Epithelial cell of prostate (primary cell): ENCODE results near the gene HEATR9.

Experiments
- DNase-seq: peaks from one replicate; pipeline ENCODE4 v3.0.0-alpha.2; 2011; ENCODE audit warnings: low read depth, low spot score
- H3K27ac ChIP-seq: fragments of 450-650 bp; 2 replicates; pipeline ENCODE4 v1.5.1; 2017; ENCODE audit warnings: mild to moderate bottlenecking

The HEATR9 gene

DNA sequence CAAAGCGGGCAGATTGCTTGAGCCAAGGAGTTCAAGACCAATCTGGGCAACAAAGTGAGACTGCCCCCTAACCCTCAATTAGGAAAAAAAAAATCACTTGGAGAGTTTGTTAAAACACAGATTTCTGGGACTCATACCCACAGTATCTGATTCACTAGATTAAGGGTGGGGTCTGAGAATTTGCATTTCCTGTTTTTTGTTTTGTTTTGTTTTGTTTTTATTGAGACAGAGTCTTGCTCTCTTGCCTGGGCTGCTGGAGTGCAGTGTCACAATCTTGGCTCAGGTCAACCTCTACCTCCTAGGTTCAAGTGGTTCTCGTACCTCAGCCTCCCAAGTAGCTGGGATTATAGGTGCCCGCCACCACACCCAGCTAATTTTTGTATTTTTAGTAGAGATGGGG is 1.1 kb downstream of the HEATR9 start:
- no peak overlapping the region for H3K27ac ChIP-seq

DNA sequence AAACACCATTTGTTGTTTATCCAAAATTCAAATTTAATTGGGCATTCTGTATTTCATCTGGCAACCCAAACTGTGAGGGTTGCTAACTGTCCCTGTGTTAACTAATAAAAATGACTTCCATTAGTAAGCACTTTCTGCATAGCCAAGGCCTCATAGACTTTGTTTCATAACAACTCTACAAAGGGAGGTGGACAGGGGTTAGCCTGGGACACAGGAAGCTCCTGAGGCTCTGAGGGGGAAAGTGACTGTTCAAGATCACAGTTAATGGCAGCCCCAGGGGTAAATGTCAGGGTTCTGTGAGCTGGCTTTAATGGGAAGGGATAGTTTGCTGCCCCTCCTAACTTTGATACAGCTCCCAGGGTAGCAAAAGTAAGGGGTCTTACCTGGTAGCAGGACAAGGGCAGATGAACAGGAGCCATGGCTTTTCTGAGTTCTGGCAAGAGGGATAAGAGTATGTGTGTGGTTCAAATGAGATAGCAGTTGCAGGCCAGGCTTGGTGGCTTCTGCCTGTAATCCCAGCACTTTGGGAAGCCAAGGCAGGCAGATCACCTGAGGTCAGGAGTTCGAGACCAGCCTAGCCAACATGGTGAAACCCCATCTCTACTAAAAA is 2.2 kb downstream of the HEATR9 start:
- H3K27ac ChIP-seq: no peak overlapping the region
- no peak for DNase-seq

More for the DNA sequence above, 1.1 kb downstream of the HEATR9 start:
- no peak for DNase-seq

DNA sequence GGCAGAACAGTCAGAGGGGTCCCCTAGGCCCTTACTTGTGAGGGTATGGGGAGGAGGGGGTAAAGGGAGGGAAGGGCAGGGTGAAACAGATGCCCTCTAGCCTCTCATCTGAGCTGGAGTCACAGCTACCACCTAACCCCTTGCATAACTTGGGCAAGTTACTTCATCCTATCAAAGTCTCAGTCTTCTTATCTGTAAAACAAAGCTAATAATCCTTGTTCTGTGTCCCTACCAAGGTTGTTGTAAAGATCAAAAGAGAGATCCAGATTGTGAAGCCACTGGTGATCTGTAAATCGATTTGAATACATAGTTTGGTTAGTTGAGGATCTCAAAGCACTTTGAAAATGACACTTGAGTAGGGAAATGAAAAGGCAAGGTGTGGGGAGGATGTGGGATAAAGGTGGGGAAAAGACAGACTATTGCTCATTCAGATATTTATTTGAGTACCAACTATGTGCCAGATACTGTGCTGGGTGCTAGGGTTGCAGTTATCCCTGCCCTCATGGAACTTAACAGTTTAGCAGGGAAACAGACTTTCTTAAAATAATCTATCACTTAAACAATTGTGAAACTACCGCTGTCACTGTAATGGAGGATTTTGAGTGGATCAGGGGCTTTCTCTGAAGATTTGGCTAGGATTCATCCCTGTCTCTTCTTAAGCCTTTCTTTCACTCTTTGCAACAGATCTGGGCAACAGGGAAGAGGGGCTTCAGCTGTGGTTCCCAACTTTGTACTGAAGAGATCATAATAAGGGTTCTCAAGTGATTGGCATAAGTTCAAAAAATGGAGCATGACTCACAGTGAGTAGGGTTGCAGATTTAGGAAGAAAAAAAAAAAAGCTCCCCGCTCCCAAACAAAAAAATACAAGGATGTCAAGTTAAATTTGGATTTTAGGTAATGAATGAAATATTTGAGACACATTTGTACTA is 3.0 kb downstream of the HEATR9 start:
- DNase-seq: no peak
- no peak overlapping the region for H3K27ac ChIP-seq

DNA sequence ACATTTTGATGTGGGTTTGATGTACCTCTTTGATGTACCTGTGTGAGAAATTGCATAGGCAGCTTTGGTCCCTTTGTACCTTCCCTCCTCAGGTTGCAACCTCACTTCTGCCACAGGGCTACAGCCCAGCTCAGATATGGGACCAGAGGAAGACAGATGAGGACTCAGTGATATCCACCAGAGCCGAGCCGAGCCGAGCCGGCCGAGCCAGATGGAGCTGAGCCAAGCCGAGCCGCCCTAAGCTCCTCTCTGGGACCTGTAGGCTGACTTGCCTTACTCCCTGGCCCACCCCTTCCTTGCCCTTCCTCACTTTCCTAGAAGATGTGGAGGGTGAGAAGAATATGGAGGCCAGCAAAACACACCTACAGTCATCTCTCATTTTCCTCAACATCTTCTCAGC is 3.8 kb downstream of the HEATR9 start:
- no peak for DNase-seq
- H3K27ac ChIP-seq: no peak overlapping the region

DNA sequence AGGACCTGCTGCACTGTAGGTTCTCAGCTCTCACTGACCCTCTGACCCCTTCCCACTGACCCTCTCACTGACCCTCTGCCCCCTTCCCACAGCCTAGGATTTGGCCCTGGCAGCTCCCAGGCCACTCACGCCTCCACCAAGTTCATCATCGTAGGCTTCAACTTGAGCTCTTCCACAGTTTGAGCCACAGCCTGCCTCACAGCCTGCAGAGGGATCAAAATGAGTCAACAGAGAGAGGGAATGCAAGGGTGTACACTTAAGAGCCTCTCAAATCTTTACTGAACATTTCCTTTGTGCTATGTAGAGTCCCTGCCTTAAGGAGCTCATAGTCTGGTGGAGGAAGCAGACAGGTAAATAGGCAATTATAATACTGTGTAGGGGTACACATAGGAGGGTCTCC is 12.1 kb downstream of the HEATR9 start:
- no peak for DNase-seq
- H3K27ac ChIP-seq: no peak overlapping the region

DNA sequence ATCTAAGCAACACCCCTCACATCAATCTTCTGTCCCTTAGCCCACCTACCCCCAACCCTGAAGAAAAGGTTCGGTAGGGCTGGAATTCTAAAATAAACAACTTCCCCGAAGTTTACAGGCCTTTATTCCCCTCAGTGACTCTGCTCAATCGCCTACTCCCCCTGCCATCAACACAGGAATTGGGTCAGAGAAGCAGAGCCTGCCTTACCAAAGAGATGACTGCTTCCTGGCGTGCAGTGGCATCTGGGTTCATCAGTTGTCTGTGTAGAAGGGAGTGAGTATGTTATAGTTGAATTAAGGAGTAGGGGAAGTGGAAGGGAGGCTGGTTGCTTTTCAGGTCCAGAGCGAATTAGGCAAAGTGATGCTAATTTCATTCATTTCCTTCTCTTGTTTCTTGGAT is 12.7 kb downstream of the HEATR9 start:
- DNase-seq: no peak
- no peak overlapping the region for H3K27ac ChIP-seq

DNA sequence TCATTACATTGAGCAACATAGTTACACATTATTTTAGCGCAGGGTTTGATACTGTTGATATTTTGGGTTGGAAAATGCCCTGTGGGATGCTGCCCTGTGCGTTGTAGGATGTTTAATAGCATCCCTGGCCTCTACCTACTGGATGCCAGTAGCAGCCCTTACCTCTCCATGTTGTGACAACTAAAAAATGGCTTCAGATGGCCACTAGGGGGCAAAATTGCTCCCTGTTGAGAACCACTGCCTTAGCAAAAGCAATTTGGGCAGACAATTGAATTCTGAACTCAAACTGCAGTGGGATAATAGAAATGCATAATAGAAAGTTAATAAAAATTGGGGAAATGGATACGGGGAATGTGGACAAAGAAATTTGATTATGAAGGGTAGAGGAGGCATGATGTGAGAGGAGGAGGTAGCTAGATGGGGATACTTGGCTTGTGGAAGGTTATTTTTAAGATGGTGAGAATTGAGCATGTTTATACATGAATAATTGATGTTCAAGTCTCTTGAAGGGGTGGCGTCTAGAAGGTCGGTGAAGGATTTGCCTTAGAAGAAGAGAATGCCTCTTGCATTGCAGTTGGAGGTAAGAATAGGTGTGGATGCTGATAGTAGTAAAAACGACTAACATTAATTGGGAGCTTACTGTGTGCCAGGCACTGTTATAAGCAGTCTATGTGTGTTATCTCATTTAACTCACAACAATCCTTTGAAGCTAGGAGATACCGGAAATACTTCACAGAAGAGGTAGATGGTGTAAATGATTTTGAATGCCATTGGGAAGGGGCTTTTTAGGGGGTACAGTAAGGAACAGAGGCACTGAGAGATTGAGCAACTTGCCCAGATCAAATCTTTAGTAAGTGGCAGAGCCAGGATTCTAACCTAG is 19.0 kb downstream of the HEATR9 start:
- no peak for DNase-seq
- H3K27ac ChIP-seq: no peak overlapping the region

DNA sequence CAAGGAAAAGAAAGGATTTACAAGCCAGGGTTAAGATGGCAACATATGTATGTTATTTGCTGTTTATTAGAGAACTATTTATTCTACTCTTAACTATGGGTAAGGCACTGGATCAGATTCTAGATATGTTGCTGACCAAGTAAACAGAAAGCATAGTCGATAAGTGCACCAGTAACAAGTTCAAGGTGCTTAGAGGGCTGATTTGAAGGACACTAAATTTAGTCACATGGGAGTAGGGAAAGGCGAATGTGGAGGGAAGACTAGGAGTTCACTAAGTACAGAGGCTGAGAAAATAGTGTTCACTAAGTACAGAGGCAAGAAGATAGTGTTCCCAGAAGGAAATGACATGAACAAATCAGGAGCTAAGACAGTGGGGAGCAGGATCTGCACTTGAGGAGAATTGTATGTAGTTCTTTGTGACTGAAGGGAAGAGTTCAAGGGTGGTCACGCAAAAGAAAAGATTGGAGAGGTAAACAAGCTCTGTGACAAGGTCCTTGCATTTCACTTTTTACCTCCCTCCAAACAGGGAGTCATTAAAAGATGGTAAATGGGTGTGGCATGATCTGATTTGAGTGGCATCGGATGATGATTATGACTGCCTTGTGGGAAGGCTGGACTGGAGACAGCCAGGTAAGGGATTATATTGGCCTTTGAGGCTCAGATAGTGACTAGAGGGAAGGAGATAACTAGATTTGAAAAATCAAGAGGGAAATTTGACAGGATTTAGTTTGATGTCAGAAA is 20.9 kb downstream of the HEATR9 start:
- DNase-seq: no peak
- H3K27ac ChIP-seq: no peak overlapping the region

DNA sequence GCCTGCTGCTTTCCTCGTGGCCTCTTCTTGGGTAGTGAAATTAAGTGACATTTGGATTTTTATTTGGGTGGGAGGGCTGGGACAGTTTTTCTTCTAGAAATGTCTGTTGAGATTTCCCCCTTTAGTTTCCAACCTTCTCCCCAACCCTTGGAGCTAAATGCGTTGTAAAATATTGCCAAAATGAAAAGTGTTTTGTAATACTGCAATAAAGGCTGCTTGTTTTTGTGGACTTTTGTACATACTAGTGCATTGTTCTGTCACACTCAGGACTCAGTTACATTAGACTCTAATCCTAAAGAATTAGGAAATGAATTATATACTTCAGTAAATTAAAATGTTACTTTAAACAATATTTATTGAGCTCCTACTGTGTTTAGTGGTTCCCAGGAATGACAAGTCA is 21.7 kb downstream of the HEATR9 start:
- H3K27ac ChIP-seq: no peak overlapping the region
- DNase-seq: no peak

DNA sequence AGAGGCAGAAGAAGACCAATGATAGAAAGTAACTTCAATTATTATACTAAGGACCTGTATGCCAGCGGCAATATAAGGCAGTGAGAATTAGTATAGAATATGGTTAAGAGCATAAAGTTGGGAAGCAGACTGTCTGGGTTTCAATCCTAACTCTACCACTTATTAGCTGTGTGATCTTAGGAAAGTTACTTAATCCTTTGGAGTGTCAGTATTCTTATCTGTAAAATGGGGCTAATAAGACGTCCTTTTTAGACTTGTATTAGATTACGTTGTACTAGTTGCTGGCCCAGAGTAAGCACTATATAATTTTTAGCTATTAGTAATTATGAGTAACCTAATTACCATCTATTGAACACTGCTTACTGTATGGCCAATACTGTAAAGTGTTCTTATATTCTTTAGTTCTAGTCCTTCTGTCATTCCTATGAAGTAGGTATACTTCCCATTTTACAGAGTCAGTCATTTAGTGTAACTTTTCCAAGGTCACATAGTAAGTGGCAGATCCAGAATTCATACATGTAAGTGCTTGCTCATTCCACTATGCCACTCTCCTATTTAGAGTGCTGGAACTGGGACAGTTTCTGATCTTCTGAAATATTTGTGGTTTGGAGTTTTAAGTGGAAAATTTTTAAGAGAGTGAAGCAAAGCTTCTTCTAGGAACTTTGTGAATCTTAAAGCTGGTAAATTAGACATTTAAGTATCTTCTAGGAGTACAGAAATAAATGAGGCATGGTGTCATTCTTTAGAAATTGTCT is 22.5 kb downstream of the HEATR9 start:
- H3K27ac ChIP-seq: no peak overlapping the region
- no peak for DNase-seq

DNA sequence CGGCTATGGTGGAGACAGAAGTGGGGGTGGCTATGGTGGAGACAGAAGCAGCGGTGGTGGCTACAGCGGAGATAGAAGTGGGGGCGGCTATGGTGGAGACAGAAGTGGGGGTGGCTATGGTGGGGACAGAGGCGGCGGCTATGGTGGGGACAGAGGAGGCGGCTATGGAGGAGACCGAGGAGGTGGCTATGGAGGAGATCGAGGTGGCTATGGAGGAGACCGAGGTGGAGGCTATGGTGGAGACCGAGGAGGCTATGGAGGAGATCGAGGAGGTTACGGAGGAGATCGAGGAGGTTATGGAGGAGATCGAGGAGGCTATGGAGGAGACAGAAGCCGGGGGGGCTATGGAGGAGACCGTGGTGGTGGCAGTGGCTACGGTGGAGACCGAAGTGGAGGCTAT is 24.1 kb downstream of the HEATR9 start:
- no peak overlapping the region for H3K27ac ChIP-seq
- no peak for DNase-seq

DNA sequence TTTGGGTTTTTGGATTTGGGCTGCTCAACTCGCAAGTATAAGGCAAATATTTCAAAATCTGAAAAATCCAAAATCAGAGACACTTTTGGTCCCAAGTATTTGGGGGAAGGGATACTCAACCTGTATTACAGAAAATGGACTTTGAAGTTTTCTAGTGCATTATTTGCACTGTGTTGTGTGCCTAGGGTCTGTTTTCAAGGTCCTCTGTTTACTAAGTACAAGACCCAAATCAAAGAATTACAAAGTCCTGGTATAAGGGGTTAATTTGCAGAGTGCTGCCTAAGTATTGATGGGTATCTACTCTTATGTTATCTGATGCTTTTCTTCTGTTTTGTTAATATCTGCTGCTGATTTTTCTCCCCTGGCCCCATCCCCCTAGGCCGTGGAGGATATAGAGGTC is 25.0 kb downstream of the HEATR9 start:
- H3K27ac ChIP-seq: no peak overlapping the region
- DNase-seq: no peak

DNA sequence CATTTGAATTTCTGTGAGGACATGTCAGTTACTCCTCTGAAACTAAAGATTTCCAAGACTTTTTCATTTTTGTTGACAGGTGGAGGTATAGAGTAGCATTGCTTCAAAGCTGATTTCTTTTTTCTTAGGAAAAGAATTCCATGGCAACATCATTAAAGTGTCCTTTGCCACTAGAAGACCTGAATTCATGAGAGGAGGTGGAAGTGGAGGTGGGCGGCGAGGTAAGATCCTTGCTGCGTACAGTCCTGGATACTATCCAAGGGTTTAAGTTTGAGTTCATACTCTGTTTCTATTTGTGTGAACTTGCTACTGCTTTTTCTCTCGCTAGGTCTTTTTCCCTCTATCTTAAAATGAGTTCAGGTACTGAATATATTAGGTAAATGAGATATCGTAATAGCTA is 26.5 kb downstream of the HEATR9 start:
- no peak overlapping the region for H3K27ac ChIP-seq
- no peak for DNase-seq

DNA sequence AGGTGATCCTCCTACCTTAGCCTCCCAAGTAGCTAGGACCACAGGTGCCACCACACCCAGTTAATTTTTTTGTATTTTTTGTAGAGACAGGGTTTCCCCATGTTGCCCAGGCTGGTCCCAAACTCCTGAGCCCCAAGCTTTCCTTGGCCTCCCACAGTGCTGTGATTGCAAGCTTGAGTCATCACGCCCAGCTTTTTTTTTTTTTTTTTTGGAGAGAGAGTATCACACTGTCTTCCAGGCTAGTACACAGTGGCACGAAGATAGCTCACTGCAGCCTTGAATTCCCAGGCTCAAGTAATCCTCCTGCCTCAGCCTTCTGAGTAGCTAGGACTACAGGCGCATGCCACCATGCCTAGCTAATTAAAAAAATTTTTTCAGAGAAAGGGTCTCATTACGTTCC is 27.2 kb downstream of the HEATR9 start:
- H3K27ac ChIP-seq: no peak overlapping the region
- no peak for DNase-seq

DNA sequence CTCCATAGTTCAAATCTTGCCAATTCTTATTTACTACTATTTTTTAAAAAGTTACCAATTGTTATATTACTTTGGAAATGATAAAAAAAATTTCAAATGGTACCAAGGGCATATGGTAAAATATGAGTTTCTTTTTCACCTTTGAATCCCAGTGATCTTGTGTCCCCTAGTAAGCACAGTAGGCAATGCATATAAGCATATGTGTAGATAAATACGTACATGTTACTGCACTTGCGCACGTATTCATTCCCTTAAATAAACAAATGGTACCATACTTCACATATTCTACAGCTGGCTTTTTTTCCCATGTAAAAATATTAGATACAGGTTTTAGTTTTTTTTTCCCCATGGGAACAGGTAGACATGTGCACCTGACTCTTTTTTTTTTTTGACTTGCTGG is 27.6 kb downstream of the HEATR9 start:
- DNase-seq: no peak
- H3K27ac ChIP-seq: no peak overlapping the region

DNA sequence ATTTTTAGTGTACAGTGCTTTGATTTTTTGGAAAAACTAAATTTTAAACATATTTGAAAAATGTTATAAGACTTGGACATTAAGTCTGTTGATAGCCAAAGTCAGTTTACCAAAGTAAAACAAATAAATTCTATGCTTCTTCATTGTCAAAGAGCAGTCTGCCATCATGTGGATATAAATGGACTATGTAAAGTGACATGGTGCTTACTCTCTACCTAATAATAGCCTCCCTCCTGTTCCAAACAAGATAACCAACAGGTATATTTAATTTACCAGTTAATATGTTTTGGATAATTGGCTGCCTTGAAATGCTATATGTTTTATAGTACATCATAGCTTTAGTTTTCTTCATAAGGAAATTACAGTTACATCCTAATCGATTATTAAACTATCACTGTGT is 43.5 kb downstream of the HEATR9 start:
- no peak overlapping the region for H3K27ac ChIP-seq
- DNase-seq: no peak

DNA sequence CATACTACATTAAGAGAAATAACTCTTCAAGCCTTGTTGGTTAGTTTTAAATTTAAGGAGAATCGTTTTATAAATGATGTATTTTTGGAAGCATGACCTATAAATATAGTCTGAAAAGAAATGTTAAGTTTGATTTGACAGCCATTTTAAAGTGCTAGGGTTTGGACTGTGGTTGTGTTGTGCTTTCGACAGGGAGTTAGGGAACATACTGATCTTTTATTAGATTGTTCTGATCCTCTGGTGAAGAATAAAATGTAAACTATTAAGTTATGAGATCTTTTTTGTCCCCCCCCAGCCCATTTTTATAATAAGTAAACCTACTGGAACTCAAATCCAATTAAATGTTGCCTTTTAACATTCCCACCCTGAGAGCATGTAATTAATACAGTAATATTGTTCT is 47.4 kb downstream of the HEATR9 start:
- no peak for DNase-seq
- H3K27ac ChIP-seq: no peak overlapping the region

DNA sequence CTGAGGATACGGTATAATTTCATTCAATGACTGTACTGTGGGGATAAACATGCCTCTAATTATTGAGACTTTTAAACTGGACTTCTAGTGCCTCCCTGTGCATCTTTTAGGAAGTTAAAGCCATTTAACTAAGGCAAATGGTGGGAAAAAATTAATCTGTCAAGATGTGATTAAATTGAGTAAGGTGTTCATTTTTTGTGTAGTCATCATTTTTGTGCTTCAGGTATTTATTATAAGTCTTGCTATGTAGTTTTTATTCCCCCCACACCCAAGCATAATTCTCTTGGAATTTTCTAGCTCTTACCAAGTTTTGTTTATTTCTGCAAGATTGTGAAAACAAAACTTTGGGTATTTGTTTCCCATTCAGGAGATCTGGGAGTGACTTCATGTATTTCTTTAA is 49.2 kb downstream of the HEATR9 start:
- no peak for DNase-seq
- no peak overlapping the region for H3K27ac ChIP-seq

DNA sequence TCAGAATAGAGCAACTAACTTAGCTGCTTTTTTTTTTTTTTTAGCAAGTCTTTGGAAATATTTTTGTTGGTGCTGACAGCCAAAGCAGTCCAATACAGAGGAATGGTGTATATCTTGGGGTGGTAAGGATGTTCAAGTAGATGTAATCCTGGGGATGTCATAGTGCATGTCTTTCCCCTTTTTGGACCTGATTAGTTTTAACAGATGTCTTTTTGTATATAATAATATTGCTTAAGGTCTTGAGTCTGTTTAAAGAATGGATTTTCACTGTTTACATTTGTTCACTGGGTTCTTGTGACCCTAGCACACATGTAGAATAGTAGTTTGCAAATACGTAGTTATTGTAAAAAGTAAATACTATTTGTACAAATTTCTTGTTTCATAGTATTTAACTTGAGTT is 51.5 kb downstream of the HEATR9 start:
- no peak for DNase-seq
- no peak overlapping the region for H3K27ac ChIP-seq

DNA sequence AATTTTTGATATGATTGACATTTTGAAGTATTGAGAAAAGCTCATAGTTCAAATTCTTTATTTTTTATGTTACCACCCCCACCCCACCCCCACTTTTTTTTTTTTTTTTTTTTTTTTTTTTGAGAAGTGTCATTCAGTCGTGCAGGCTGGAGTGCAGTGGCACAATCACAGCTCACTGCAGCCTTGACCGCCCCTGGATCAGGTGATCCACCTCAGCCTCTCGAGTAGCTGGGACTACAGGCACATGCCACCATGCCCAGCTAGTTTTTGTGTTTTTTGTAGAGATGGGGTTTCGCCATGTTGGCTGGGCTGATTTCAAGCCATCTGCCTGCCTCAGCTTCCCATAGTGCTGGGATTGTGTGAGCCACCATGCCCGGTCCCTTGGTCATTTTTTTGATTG is 52.0 kb downstream of the HEATR9 start:
- no peak overlapping the region for H3K27ac ChIP-seq
- no peak for DNase-seq
